HL-60/S4 (cell line): ENCODE measurements around the gene ANKRD16.

Source experiments
- in situ Hi-C: fragments of 300-500 bp; cut with MboI; formaldehyde crosslinking; loops from 2 replicates; pipeline ENCODE4 v1.14.3; 2022; ENCODE audit warnings: low sequenced_read_pairs

The ANKRD16 gene

DNA sequence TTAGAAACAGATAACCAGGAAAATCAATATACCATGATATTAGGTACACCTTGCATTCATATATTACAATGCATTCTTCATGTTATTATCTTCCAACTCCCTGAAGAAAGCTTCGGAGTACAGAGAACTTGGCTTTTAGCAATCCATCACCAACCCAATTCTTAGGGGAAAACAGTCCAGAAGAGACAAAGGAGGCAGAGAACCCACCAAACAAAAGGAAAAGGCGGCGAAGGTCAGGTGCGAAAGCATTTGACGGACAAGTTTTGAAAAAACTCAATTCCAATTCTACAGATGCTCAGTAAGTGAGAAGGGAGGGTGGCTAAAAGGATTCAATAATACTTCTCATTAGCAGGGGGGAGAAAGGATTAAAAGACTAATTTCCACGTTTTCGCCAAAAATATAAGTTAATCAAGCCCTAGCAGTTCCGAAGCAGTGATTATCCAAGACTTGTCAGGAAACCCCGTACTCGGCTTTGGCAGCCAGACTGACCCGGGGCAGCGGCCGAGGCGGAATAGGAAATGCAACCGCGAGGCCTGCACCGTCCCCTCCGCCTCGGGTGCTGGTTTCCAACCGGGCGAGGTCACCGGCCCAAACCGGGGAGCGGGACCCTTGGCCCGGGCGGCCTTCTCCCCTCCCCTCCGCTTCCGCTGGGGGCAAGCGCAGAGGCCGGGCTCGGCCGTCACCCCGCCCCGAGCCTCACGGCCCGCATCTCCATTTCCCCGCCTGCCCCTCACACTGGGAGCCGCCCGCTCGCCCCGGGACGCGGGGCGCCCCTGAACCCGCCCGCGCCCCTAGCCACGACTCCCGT lies 77.2 kb downstream of the ANKRD16 start:
- in situ Hi-C loops: no loop called here
